HEK293 (cell line): ENCODE results near the gene ADAMTS2.

Experiments
- CTCF ChIP-seq: fragments of 450-650 bp; formaldehyde crosslinking; IDR thresholded peaks from 2 replicates; pipeline ENCODE4 v1.5.1; 2016; ENCODE audit warnings: missing biosample characterization, missing genetic modification characterization
- GLI2 ChIP-seq: fragments of 450-650 bp; formaldehyde crosslinking; IDR thresholded peaks from 2 replicates; pipeline ENCODE4; 2017; ENCODE audit warnings: missing biosample characterization, missing genetic modification characterization, low read depth, borderline replicate concordance
- KLF9 ChIP-seq: fragments of 450-650 bp; formaldehyde crosslinking; IDR thresholded peaks from 2 replicates; pipeline ENCODE4 v1.5.1; 2016; ENCODE audit warnings: missing biosample characterization, missing genetic modification characterization, low read depth
- PRDM4 ChIP-seq: fragments of 450-650 bp; formaldehyde crosslinking; IDR thresholded peaks from 2 replicates; pipeline ENCODE4 v1.5.1; 2017; ENCODE audit warnings: missing biosample characterization, missing genetic modification characterization
- REPIN1 ChIP-seq: fragments of 450-650 bp; formaldehyde crosslinking; IDR thresholded peaks from 2 replicates; pipeline ENCODE4 v1.5.1; 2017; ENCODE audit warnings: missing biosample characterization, missing genetic modification characterization, low read depth
- REST ChIP-seq: fragments of 450-650 bp; formaldehyde crosslinking; IDR thresholded peaks from 2 replicates; pipeline ENCODE4 v1.5.1; 2016; ENCODE audit warnings: missing biosample characterization, missing genetic modification characterization
- SETDB1 ChIP-seq: IDR thresholded peaks from one replicate; pipeline ENCODE4 v1.6.1; 2017; ENCODE audit warnings: mild to moderate bottlenecking, low read length, moderate library complexity, mixed read lengths; ENCODE audit not compliant: insufficient read length
- SP7 ChIP-seq: fragments of 450-650 bp; formaldehyde crosslinking; IDR thresholded peaks from 2 replicates; pipeline ENCODE4 v1.5.1; 2016; ENCODE audit warnings: missing biosample characterization, missing genetic modification characterization
- TCF7L2 ChIP-seq: IDR thresholded peaks from 2 replicates; pipeline ENCODE4 v1.6.1; 2011; ENCODE audit warnings: low read depth, mild to moderate bottlenecking, inconsistent platforms, low read length, moderate library complexity, borderline replicate concordance
- TF ChIP-seq, protein P1 (sequence below): fragments of 450-650 bp; formaldehyde crosslinking; IDR thresholded peaks from 2 replicates; pipeline ENCODE4; 2016; ENCODE audit warnings: missing biosample characterization, missing genetic modification characterization
- TF ChIP-seq, protein P2 (sequence below): IDR thresholded peaks from 2 replicates; pipeline ENCODE4 v1.6.1; 2011; ENCODE audit warnings: mild to moderate bottlenecking, low read depth, low read length, borderline replicate concordance
- TF ChIP-seq, protein P3 (sequence below): fragments of 450-650 bp; formaldehyde crosslinking; conservative IDR thresholded peaks from 2 replicates; pipeline ENCODE4 v1.5.1; 2016; ENCODE audit warnings: low read depth, missing biosample characterization, missing genetic modification characterization
- TF ChIP-seq, protein P4 (sequence below): sonication (generic); formaldehyde crosslinking; IDR thresholded peaks from 2 replicates; pipeline ENCODE4 v1.8.1; 2022; ENCODE audit warnings: mild to moderate bottlenecking, moderate library complexity, missing genetic modification reagents

DNA sequence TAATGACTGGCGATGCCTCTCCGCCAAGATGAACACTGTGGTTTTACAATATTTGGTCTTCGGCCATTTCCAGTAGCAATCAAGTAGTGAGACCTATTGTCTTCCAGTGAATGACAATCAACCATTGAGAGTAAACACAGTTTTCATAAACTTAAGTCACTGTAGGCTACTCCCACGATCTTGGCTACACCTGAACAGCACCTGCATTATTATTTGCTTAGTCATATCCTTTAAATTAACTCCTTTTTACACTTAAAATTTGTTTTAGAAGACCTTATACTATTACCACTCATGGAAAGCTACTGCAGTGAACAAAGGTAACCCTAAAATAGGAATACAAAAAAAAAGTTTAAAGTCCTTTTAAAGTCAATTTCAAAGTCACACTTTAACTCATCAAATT, 226.9 kb downstream of the ADAMTS2 start:
- no peak for TF ChIP-seq GLI2 (tag by site-specific recombination)
- TF ChIP-seq, protein P1, sequence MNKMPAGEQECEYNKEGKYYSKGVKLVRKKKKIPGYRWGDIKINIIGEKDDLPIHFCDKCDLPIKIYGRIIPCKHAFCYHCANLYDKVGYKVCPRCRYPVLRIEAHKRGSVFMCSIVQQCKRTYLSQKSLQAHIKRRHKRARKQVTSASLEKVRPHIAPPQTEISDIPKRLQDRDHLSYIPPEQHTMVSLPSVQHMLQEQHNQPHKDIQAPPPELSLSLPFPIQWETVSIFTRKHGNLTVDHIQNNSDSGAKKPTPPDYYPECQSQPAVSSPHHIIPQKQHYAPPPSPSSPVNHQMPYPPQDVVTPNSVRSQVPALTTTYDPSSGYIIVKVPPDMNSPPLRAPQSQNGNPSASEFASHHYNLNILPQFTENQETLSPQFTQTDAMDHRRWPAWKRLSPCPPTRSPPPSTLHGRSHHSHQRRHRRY = no peak
- no peak for TF ChIP-seq REST (tag by site-specific recombination)
- TF ChIP-seq CTCF (tag by site-specific recombination) = no peak
- TF ChIP-seq REPIN1 = no peak
- TF ChIP-seq, protein P2, sequence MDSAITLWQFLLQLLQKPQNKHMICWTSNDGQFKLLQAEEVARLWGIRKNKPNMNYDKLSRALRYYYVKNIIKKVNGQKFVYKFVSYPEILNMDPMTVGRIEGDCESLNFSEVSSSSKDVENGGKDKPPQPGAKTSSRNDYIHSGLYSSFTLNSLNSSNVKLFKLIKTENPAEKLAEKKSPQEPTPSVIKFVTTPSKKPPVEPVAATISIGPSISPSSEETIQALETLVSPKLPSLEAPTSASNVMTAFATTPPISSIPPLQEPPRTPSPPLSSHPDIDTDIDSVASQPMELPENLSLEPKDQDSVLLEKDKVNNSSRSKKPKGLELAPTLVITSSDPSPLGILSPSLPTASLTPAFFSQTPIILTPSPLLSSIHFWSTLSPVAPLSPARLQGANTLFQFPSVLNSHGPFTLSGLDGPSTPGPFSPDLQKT = no peak
- TF ChIP-seq SETDB1 = no peak
- TF ChIP-seq, protein P3, sequence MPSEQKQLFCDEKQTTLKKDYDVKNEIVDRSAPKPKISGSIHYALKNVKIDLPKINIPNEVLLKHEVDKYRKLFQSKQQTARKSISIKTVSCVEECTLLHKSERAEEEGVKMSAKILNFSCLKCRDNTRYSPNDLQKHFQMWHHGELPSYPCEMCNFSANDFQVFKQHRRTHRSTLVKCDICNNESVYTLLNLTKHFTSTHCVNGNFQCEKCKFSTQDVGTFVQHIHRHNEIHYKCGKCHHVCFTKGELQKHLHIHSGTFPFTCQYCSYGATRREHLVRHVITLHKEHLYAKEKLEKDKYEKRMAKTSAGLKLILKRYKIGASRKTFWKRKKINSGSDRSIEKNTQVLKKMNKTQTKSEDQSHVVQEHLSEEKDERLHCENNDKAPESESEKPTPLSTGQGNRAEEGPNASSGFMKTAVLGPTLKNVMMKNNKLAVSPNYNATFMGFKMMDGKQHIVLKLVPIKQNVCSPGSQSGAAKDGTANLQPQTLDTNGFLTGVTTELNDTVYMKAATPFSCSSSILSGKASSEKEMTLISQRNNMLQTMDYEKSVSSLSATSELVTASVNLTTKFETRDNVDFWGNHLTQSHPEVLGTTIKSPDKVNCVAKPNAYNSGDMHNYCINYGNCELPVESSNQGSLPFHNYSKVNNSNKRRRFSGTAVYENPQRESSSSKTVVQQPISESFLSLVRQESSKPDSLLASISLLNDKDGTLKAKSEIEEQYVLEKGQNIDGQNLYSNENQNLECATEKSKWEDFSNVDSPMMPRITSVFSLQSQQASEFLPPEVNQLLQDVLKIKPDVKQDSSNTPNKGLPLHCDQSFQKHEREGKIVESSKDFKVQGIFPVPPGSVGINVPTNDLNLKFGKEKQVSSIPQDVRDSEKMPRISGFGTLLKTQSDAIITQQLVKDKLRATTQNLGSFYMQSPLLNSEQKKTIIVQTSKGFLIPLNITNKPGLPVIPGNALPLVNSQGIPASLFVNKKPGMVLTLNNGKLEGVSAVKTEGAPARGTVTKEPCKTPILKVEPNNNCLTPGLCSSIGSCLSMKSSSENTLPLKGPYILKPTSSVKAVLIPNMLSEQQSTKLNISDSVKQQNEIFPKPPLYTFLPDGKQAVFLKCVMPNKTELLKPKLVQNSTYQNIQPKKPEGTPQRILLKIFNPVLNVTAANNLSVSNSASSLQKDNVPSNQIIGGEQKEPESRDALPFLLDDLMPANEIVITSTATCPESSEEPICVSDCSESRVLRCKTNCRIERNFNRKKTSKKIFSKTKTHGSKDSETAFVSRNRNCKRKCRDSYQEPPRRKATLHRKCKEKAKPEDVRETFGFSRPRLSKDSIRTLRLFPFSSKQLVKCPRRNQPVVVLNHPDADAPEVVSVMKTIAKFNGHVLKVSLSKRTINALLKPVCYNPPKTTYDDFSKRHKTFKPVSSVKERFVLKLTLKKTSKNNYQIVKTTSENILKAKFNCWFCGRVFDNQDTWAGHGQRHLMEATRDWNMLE = no peak
- TF ChIP-seq PRDM4 = no peak
- TF ChIP-seq SP7 (tag by site-specific recombination) = no peak
- no peak for TF ChIP-seq TCF7L2
- TF ChIP-seq KLF9 (tag by site-specific recombination) = no peak
- TF ChIP-seq, protein P4, sequence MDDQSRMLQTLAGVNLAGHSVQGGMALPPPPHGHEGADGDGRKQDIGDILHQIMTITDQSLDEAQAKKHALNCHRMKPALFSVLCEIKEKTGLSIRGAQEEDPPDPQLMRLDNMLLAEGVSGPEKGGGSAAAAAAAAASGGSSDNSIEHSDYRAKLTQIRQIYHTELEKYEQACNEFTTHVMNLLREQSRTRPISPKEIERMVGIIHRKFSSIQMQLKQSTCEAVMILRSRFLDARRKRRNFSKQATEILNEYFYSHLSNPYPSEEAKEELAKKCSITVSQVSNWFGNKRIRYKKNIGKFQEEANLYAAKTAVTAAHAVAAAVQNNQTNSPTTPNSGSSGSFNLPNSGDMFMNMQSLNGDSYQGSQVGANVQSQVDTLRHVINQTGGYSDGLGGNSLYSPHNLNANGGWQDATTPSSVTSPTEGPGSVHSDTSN = no peak
